Neuronal stem cell (in vitro differentiated cells): Measurements from ENCODE around the gene SMKR1.

Experiments used
- DNase-seq: peaks from one replicate; pipeline ENCODE4 v3.0.0-alpha.2; 2013; ENCODE audit warnings: low spot score
- H2AFZ ChIP-seq: one replicate; pipeline ENCODE4 v1.6.1; 2013; ENCODE audit warnings: mild to moderate bottlenecking, low read length, inconsistent platforms
- H2AK5ac ChIP-seq: 2 replicates; pipeline ENCODE4 v1.6.1; 2013; ENCODE audit warnings: low read depth, mild to moderate bottlenecking, inconsistent platforms, low read length, moderate library complexity, mixed read lengths
- H2BK120ac ChIP-seq: 2 replicates; pipeline ENCODE4 v1.6.1; 2013; ENCODE audit warnings: low read depth, mild to moderate bottlenecking, inconsistent platforms, low read length, moderate library complexity, mixed read lengths
- H2BK12ac ChIP-seq: one replicate; pipeline ENCODE4 v1.6.1; 2013; ENCODE audit warnings: low read length, inconsistent platforms
- H2BK15ac ChIP-seq: 2 replicates; pipeline ENCODE4 v1.6.1; 2013; ENCODE audit warnings: mild to moderate bottlenecking, low read length, inconsistent platforms, mixed read lengths
- H2BK5ac ChIP-seq: one replicate; pipeline ENCODE4 v1.6.1; 2013; ENCODE audit warnings: inconsistent platforms, mild to moderate bottlenecking, low read length, moderate library complexity
- H3K14ac ChIP-seq: one replicate; pipeline ENCODE4 v1.6.1; 2013; ENCODE audit warnings: low read length, inconsistent platforms
- H3K18ac ChIP-seq: 2 replicates; pipeline ENCODE4 v1.6.1; 2013; ENCODE audit warnings: low read length, inconsistent platforms
- H3K23ac ChIP-seq: 2 replicates; pipeline ENCODE4 v1.6.1; 2013; ENCODE audit warnings: low read depth, mild to moderate bottlenecking, mixed read lengths, low read length, inconsistent platforms; ENCODE audit not compliant: poor library complexity
- H3K27ac ChIP-seq: replicated peaks from 3 replicates; pipeline ENCODE4 v1.5.1; 2013; ENCODE audit warnings: low read length, inconsistent platforms
- H3K27me3 ChIP-seq, 3 experiments: 2 replicates each; pipeline ENCODE4 v1.6.1; 2013; ENCODE audit warnings: low read length in 3 of 3, mild to moderate bottlenecking in 2 of 3, inconsistent platforms in 1 of 3, low read depth in 1 of 3, mixed read lengths in 1 of 3, moderate library complexity in 1 of 3; ENCODE audit not compliant: control insufficient read depth in 3 of 3, insufficient read depth in 3 of 3
- H3K36me3 ChIP-seq, 2 donors: replicated peaks in 1 of 2; 2 replicates each; pipeline ENCODE4 v1.6.1; 2013; ENCODE audit warnings: low read length in 2 of 2; ENCODE audit not compliant: control insufficient read depth in 2 of 2, insufficient read depth in 2 of 2
- H3K4ac ChIP-seq: 2 replicates; pipeline ENCODE4 v1.6.1; 2013; ENCODE audit warnings: inconsistent platforms, mild to moderate bottlenecking, low read length, moderate library complexity
- H3K4me1 ChIP-seq, 2 donors: 1 replicate in 1 of 2; 2 replicates in 1 of 2; pipeline ENCODE4 v1.6.1; 2013; ENCODE audit warnings: low read length in 2 of 2, low read depth in 1 of 2; ENCODE audit not compliant: control insufficient read depth in 2 of 2, insufficient read depth in 1 of 2
- H3K4me2 ChIP-seq: one replicate; pipeline ENCODE4 v1.6.1; 2013; ENCODE audit warnings: mild to moderate bottlenecking, low read length, inconsistent platforms; ENCODE audit not compliant: insufficient read depth, poor library complexity, severe bottlenecking
- H3K4me3 ChIP-seq, 2 donors: 2 replicates each; pipeline ENCODE4 v1.5.1; 2013; ENCODE audit warnings: low read length in 2 of 2, mild to moderate bottlenecking in 2 of 2, inconsistent platforms in 1 of 2, moderate library complexity in 1 of 2
- H3K79me1 ChIP-seq: one replicate; pipeline ENCODE4 v1.6.1; 2013; ENCODE audit warnings: low read depth, mild to moderate bottlenecking, inconsistent platforms, low read length, moderate library complexity
- H3K9ac ChIP-seq: one replicate; pipeline ENCODE4 v1.6.1; 2013; ENCODE audit warnings: mild to moderate bottlenecking, low read depth, low read length, inconsistent platforms; ENCODE audit not compliant: poor library complexity
- H3K9me3 ChIP-seq, 2 donors: replicated peaks in 1 of 2; 2 replicates each; pipeline versions ENCODE3 to v1.6.1; 2013; ENCODE audit warnings: low read length in 2 of 2, mild to moderate bottlenecking in 2 of 2, inconsistent platforms in 1 of 2, low read depth in 1 of 2, mixed read lengths in 1 of 2, moderate library complexity in 1 of 2; ENCODE audit not compliant: control insufficient read depth in 2 of 2, insufficient read depth in 1 of 2
- H4K8ac ChIP-seq: one replicate; pipeline ENCODE4 v1.6.1; 2013; ENCODE audit warnings: low read depth, mild to moderate bottlenecking, inconsistent platforms, low read length, moderate library complexity
- H4K91ac ChIP-seq: one replicate; pipeline ENCODE4 v1.6.1; 2013; ENCODE audit warnings: low read length, low read depth, mild to moderate bottlenecking, inconsistent platforms; ENCODE audit not compliant: poor library complexity
- WGBS, 2 donors: extraction: QIAGEN DNeasy Blood & Tissue Kit; methylation state at CpG; one replicate each; pipeline ENCODE4 v1.1.7; 2013; ENCODE audit warnings: missing lambda C conversion rate in 2 of 2, mixed read lengths in 1 of 2; ENCODE audit not compliant: insufficient read length in 2 of 2, insufficient replicate concordance in 1 of 2; ENCODE audit errors: extremely low coverage in 2 of 2; 5-methylcytosine and 5-hydroxymethylcytosine counted together

Gene SMKR1

DNA sequence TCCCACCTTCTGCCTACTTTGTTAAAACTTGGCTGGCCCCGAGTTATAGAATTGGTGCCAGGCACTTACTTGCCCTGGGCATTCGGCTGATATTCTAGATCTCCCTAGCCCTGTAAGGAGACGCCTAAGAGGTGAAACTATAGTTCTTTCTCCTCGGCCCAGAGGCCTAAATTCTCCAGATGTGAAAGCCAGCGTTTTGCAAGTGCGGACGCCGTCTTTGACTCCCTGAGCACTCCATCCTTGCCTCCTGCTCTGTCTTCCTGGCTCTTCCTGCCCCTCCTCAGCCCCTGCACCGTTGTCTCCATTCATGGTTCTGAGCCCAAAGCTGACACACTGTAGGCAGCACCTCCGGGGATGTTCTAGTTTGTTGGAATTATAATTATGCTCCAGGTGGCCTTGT, 11.2 kb downstream of the SMKR1 start:
- DNase-seq = no peak
- no CpG with 5 or more reads among the region's 10 CpGs for WGBS, 2 donors
- no peaks in the 10 kb centered on the region for H3K79me1 ChIP-seq
- H3K9me3 ChIP-seq = peaks cover 0 to 1% of the 10 kb centered on the region in 2 donors
- H2BK12ac ChIP-seq = no peak overlapping the region
- H4K8ac ChIP-seq = no peak overlapping the region
- peaks cover 0 to 2% of the 10 kb centered on the region in 2 donors for H3K4me1 ChIP-seq
- no peak overlapping the region for H4K91ac ChIP-seq
- no peak overlapping the region for H3K27ac ChIP-seq
- H3K9ac ChIP-seq = no peak overlapping the region
- H3K4me2 ChIP-seq = no peak overlapping the region
- no peak overlapping the region for H2BK120ac ChIP-seq
- no peak overlapping the region for H3K18ac ChIP-seq
- no peaks in the 10 kb centered on the region for H3K36me3 ChIP-seq
- H3K14ac ChIP-seq = no peak overlapping the region
- H2BK5ac ChIP-seq = no peak overlapping the region
- H3K4me3 ChIP-seq = no peak overlapping the region
- no peak overlapping the region for H3K4ac ChIP-seq
- H3K23ac ChIP-seq = no peak overlapping the region
- H2AFZ ChIP-seq = no peak overlapping the region
- H2BK15ac ChIP-seq = no peak overlapping the region
- no peak overlapping the region for H2AK5ac ChIP-seq
- peaks cover 0 to 9% (median 0%) of the 10 kb centered on the region in 3 experiments for H3K27me3 ChIP-seq

DNA sequence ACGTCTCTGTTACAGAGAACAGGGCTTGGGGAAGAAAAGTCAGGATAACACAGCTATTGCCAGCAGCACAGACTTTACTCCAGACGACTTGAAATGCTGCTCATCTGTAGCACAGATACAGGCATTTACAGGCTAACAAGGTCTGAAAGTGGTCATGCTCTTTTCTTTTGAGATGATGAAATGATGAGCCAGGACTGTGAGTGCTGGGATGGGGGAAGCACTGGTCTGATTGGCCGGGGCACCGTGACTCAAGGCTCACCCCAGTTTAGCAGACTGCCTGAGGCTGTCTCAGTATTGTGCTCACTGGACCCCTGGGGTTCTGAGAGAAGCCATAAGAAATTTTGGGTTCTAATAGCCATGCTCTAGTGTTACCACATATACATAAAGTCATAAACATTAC, 12.4 kb downstream of the SMKR1 start:
- no peak overlapping the region for H2BK12ac ChIP-seq
- H3K27ac ChIP-seq = no peak overlapping the region
- no peak overlapping the region for H2AK5ac ChIP-seq
- no peak overlapping the region for H3K18ac ChIP-seq
- no peak overlapping the region for H3K4me2 ChIP-seq
- no peaks in the 10 kb centered on the region for H3K79me1 ChIP-seq
- peaks cover 0 to 1% of the 10 kb centered on the region in 2 donors for H3K9me3 ChIP-seq
- no peak overlapping the region for H3K9ac ChIP-seq
- no peak overlapping the region for H2BK120ac ChIP-seq
- no peak overlapping the region for H3K23ac ChIP-seq
- no peak overlapping the region for H3K14ac ChIP-seq
- WGBS, 2 donors = no CpG with 5 or more reads among the region's 4 CpGs
- H3K4me1 ChIP-seq = peaks cover 0 to 2% of the 10 kb centered on the region in 2 donors
- H3K4me3 ChIP-seq = no peak overlapping the region
- no peak overlapping the region for H2AFZ ChIP-seq
- no peak overlapping the region for H4K91ac ChIP-seq
- H4K8ac ChIP-seq = no peak overlapping the region
- no peaks in the 10 kb centered on the region for H3K36me3 ChIP-seq
- H2BK15ac ChIP-seq = no peak overlapping the region
- peaks cover 0 to 11% (median 0%) of the 10 kb centered on the region in 3 experiments for H3K27me3 ChIP-seq
- DNase-seq = no peak
- H3K4ac ChIP-seq = no peak overlapping the region
- no peak overlapping the region for H2BK5ac ChIP-seq

DNA sequence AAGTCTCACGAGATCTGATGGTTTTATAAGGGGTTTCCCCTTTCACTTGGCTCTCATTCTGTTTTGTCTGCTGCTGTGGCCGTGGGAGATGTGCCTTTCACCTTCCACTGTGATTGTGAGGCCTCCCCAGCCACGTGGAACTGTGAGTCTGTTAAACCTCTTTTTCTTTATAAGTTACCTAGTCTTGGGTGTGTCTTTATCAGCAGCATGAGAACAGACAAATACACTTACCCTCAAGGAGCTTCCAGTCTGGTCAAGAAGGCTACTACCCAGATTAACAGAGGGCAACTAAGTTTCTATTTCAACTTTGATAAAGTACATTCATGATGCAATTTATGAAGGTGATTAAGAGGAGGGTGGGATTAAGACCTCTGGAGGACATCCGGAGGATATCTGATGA, 13.1 kb downstream of the SMKR1 start:
- Histone ChIP-seq H3K36me3 (no peaks in the 10 kb centered on the region), H3K9ac (no peak overlapping the region), H3K79me1 (no peaks in the 10 kb centered on the region), H3K4me2 (no peak overlapping the region), H4K8ac (no peak overlapping the region), H3K27me3 (peaks cover 0 to 10% (median 0%) of the 10 kb centered on the region in 3 experiments), H3K4ac (no peak overlapping the region), H3K27ac (no peak overlapping the region), H3K4me1 (peaks cover 0 to 2% of the 10 kb centered on the region in 2 donors), H2AK5ac (no peak overlapping the region), H2AFZ (no peak overlapping the region), H3K23ac (no peak overlapping the region), H2BK15ac (no peak overlapping the region), H3K4me3 (no peak overlapping the region), H2BK120ac (no peak overlapping the region), H3K9me3 (peaks cover 0 to 1% of the 10 kb centered on the region in 2 donors), H2BK12ac (no peak overlapping the region), H3K18ac (no peak overlapping the region), H4K91ac (no peak overlapping the region), H2BK5ac (no peak overlapping the region), H3K14ac (no peak overlapping the region)
- no CpG with 5 or more reads among the region's 4 CpGs for WGBS, 2 donors
- DNase-seq = no peak

DNA sequence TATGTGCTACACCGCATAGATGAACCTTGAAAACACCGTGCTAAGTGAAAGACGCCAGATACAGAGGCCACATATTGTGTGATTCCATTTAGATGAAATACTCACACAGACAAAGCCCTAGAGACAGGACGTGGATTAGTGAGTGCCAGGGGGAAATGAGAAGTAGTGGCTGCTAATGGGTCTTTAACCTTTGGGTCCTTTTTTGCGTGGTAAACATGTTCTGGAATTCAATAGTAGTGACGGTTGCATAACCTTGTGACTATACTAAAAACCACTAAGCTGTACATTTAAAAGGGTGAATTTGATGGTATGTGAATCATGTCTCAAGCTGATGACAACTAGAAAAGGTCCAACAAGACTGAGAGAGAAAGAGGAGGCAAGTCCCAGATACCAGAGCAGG, 15.6 kb downstream of the SMKR1 start:
- no peaks in the 10 kb centered on the region for H3K4me1 ChIP-seq
- no peak overlapping the region for H2AK5ac ChIP-seq
- H3K4me2 ChIP-seq = no peak overlapping the region
- H2BK120ac ChIP-seq = no peak overlapping the region
- H3K18ac ChIP-seq = no peak overlapping the region
- no peak overlapping the region for H2BK12ac ChIP-seq
- no peak overlapping the region for H2BK5ac ChIP-seq
- no peak overlapping the region for H3K9ac ChIP-seq
- no peak overlapping the region for H2BK15ac ChIP-seq
- H3K79me1 ChIP-seq = no peaks in the 10 kb centered on the region
- H3K36me3 ChIP-seq = no peaks in the 10 kb centered on the region
- H3K9me3 ChIP-seq = peaks cover 0 to 1% of the 10 kb centered on the region in 2 donors
- no peak overlapping the region for H4K91ac ChIP-seq
- H3K14ac ChIP-seq = no peak overlapping the region
- H3K4me3 ChIP-seq = no peak overlapping the region
- no peak overlapping the region for H3K23ac ChIP-seq
- DNase-seq = no peak
- no peak overlapping the region for H2AFZ ChIP-seq
- H3K4ac ChIP-seq = no peak overlapping the region
- no CpG with 5 or more reads among the region's 6 CpGs for WGBS, 2 donors
- no peak overlapping the region for H3K27ac ChIP-seq
- H4K8ac ChIP-seq = no peak overlapping the region
- peaks cover 0 to 21% (median 0%) of the 10 kb centered on the region in 3 experiments for H3K27me3 ChIP-seq
